Posterior cingulate gyrus (tissue), 11 donors: ENCODE data around the gene OPCML.

Experiments used
- DNase-seq, 10 donors: peaks; one replicate each; pipeline versions ENCODE4 v3.0.0 to v3.0.0-alpha.2; 2020 to 2021; ENCODE audit warnings: mixed read lengths in 3 of 10
- intact Hi-C: fragments of 100-400 bp; cut with DNase I; formaldehyde crosslinking; loops from one replicate; pipeline ENCODE4 v1.15.1; 2023

OPCML gene

GRCh38 chr11:132933703-132934102 is 598.6 kb downstream of the OPCML start:
- no peak for DNase-seq
- intact Hi-C loops: no loop called here

- no peak for DNase-seq
- intact Hi-C loops: no loop called here
Measured at GRCh38 chr11:132925825-132926469, 606.4 kb downstream of the OPCML start.

GRCh38 chr11:132921597-132921996 is 610.7 kb downstream of the OPCML start:
- DNase-seq: no peak
- intact Hi-C loops: no loop called here

- no peak for DNase-seq
- intact Hi-C loops: no loop called here
Measured at GRCh38 chr11:132920451-132921096, 611.7 kb downstream of the OPCML start.

GRCh38 chr11:132914600-132914999 is 617.7 kb downstream of the OPCML start:
- intact Hi-C loops: no loop called here
- DNase-seq: no peak

- no peak for DNase-seq
- intact Hi-C loops: no loop called here
Measured at GRCh38 chr11:132913886-132914285, 618.4 kb downstream of the OPCML start.

- intact Hi-C loops: no loop called here
- no peak for DNase-seq
Measured at GRCh38 chr11:132913295-132913694, 619.0 kb downstream of the OPCML start.

GRCh38 chr11:132911186-132911585 is 621.1 kb downstream of the OPCML start:
- DNase-seq: no peak
- intact Hi-C loops: no loop called here

- DNase-seq: peak in 1 of 10 donors; percentile 19
- intact Hi-C loops: no loop called here
Measured at GRCh38 chr11:132910011-132910760, 622.1 kb downstream of the OPCML start.

- no peak for DNase-seq
- intact Hi-C loops: no loop called here
Measured at GRCh38 chr11:132909021-132909606, 623.2 kb downstream of the OPCML start.

GRCh38 chr11:132908414-132908810 is 623.9 kb downstream of the OPCML start:
- intact Hi-C loops: no loop called here
- DNase-seq: no peak

GRCh38 chr11:132907651-132908413 is 624.5 kb downstream of the OPCML start:
- DNase-seq: no peak
- intact Hi-C loops: no loop called here

- no peak for DNase-seq
- intact Hi-C loops: no loop called here
Measured at GRCh38 chr11:132904607-132905006, 627.7 kb downstream of the OPCML start.

- no peak for DNase-seq
- intact Hi-C loops: no loop called here
Measured at GRCh38 chr11:132904091-132904490, 628.2 kb downstream of the OPCML start.

- intact Hi-C loops: no loop called here
- DNase-seq: no peak
Measured at GRCh38 chr11:132901638-132902471, 630.4 kb downstream of the OPCML start.

- intact Hi-C loops: no loop called here
Measured at GRCh38 chr11:132898676-132899075, 633.6 kb downstream of the OPCML start.

GRCh38 chr11:132898021-132898420 is 634.3 kb downstream of the OPCML start:
- intact Hi-C loops: no loop called here

More at GRCh38 chr11:132898676-132899075, 633.6 kb downstream of the OPCML start:
- DNase-seq: no peak

GRCh38 chr11:132895340-132895739 is 637.0 kb downstream of the OPCML start:
- DNase-seq: no peak
- intact Hi-C loops: no loop called here

More at GRCh38 chr11:132898021-132898420, 634.3 kb downstream of the OPCML start:
- no peak for DNase-seq

GRCh38 chr11:132894606-132895005 is 637.7 kb downstream of the OPCML start:
- DNase-seq: no peak
- intact Hi-C loops: no loop called here

- intact Hi-C loops: no loop called here
Measured at GRCh38 chr11:132892876-132893275, 639.4 kb downstream of the OPCML start.

More at GRCh38 chr11:132892876-132893275, 639.4 kb downstream of the OPCML start:
- DNase-seq: no peak
